H1 (cell line): ENCODE measurements around the gene HIBADH.

Experiments
- CHD2 ChIP-seq: IDR thresholded peaks from 2 replicates; pipeline ENCODE4 v1.6.1; 2012; ENCODE audit warnings: low read length, improper control_type of control experiment
- EP300 ChIP-seq, 2 experiments: IDR thresholded peaks; 1 replicate in 1 of 2; 2 replicates in 1 of 2; pipeline ENCODE4 v1.6.1; 2011 to 2012; ENCODE audit warnings: low read depth in 2 of 2, low read length in 2 of 2, mild to moderate bottlenecking in 2 of 2, borderline replicate concordance in 1 of 2, inconsistent platforms in 1 of 2, moderate library complexity in 1 of 2
- HDAC6 ChIP-seq: IDR thresholded peaks from one replicate; pipeline ENCODE4 v1.7.1; 2012; ENCODE audit warnings: low read depth, mild to moderate bottlenecking, inconsistent platforms, low read length, moderate library complexity
- NANOG ChIP-seq: IDR thresholded peaks from 2 replicates; pipeline ENCODE4 v1.6.1; 2011; ENCODE audit warnings: low read length, low read depth, mild to moderate bottlenecking, inconsistent platforms; ENCODE audit not compliant: insufficient read depth, poor library complexity, severe bottlenecking
- POLR2A ChIP-seq, 2 experiments: IDR thresholded peaks; 1 replicate in 1 of 2; 2 replicates in 1 of 2; pipeline ENCODE4 v1.6.1; 2011; ENCODE audit warnings: low read depth in 2 of 2, low read length in 2 of 2, mild to moderate bottlenecking in 2 of 2; ENCODE audit errors: control extremely low read depth in 1 of 2
- RBBP5 ChIP-seq: IDR thresholded peaks from 2 replicates; pipeline ENCODE4 v1.7.1; 2012; ENCODE audit warnings: low read depth, mild to moderate bottlenecking, inconsistent platforms, low read length, moderate library complexity, borderline replicate concordance
- SUZ12 ChIP-seq: fragments of 200-600 bp; sonication (generic); IDR thresholded peaks from 2 replicates; pipeline ENCODE4 v1.6.1; 2012; ENCODE audit warnings: mild to moderate bottlenecking, inconsistent platforms, low read length, moderate library complexity, mixed read lengths
- TF ChIP-seq, protein P1 (sequence below), 3 experiments: IDR thresholded peaks; 1 replicate in 2 of 3; 2 replicates in 1 of 3; pipeline versions ENCODE4 v1.5.1 to v1.6.1; 2011; ENCODE audit warnings: low read length in 3 of 3, mild to moderate bottlenecking in 3 of 3, inconsistent platforms in 2 of 3, low read depth in 1 of 3, moderate library complexity in 1 of 3; ENCODE audit not compliant: insufficient read depth in 1 of 3; ENCODE audit errors: control extremely low read depth in 1 of 3
- TF ChIP-seq, protein P2 (sequence below): IDR thresholded peaks from 2 replicates; pipeline ENCODE4 v1.6.1; 2012; ENCODE audit warnings: inconsistent platforms

DNA sequence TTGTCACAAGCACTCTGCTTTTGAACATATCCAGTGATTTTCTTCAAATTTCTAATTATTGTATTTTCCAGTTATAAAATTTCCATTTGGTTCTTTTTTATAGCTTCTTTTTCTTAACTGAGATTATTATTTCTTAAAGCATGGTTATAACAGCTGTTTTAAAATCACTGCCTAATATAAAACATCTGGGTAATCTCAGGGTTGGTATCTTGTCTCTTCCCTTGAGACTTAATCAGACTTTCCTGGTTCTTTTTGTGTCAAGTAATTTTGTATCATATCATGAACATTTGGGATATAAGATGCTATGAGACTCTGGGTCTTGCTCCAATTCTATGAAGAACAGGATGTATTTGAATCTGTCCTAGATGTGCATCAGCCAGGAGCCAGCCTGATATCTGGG is 93.6 kb downstream of the HIBADH start:
- TF ChIP-seq NANOG (no peak), RBBP5 (no peak), SUZ12 (no peak), POLR2A (IDR thresholded peaks at IDR 0.05; ENCODE audit: control extremely low read depth in 1 of 2, low read depth in 2 of 2, low read length in 2 of 2) (no peak), EP300 (IDR thresholded peaks at IDR 0.05; ENCODE audit: borderline replicate concordance in 1 of 2, low read depth in 2 of 2, low read length in 2 of 2) (no peak), CHD2 (no peak), HDAC6 (no peak)
- TF ChIP-seq, protein P1, sequence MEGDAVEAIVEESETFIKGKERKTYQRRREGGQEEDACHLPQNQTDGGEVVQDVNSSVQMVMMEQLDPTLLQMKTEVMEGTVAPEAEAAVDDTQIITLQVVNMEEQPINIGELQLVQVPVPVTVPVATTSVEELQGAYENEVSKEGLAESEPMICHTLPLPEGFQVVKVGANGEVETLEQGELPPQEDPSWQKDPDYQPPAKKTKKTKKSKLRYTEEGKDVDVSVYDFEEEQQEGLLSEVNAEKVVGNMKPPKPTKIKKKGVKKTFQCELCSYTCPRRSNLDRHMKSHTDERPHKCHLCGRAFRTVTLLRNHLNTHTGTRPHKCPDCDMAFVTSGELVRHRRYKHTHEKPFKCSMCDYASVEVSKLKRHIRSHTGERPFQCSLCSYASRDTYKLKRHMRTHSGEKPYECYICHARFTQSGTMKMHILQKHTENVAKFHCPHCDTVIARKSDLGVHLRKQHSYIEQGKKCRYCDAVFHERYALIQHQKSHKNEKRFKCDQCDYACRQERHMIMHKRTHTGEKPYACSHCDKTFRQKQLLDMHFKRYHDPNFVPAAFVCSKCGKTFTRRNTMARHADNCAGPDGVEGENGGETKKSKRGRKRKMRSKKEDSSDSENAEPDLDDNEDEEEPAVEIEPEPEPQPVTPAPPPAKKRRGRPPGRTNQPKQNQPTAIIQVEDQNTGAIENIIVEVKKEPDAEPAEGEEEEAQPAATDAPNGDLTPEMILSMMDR (IDR thresholded peaks at IDR 0.05; ENCODE audit: control extremely low read depth in 1 of 3, insufficient read depth in 1 of 3, low read depth in 1 of 3, low read length in 3 of 3): no peak
- TF ChIP-seq, protein P2, sequence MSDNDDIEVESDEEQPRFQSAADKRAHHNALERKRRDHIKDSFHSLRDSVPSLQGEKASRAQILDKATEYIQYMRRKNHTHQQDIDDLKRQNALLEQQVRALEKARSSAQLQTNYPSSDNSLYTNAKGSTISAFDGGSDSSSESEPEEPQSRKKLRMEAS: no peak
